ENCODE measurements around the gene CRB1.

GRCh38 chr1:197330213-197330612, 62.2 kb downstream of the CRB1 start:
- TF ChIP-seq, protein P1, sequence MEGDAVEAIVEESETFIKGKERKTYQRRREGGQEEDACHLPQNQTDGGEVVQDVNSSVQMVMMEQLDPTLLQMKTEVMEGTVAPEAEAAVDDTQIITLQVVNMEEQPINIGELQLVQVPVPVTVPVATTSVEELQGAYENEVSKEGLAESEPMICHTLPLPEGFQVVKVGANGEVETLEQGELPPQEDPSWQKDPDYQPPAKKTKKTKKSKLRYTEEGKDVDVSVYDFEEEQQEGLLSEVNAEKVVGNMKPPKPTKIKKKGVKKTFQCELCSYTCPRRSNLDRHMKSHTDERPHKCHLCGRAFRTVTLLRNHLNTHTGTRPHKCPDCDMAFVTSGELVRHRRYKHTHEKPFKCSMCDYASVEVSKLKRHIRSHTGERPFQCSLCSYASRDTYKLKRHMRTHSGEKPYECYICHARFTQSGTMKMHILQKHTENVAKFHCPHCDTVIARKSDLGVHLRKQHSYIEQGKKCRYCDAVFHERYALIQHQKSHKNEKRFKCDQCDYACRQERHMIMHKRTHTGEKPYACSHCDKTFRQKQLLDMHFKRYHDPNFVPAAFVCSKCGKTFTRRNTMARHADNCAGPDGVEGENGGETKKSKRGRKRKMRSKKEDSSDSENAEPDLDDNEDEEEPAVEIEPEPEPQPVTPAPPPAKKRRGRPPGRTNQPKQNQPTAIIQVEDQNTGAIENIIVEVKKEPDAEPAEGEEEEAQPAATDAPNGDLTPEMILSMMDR (IDR thresholded peaks at IDR 0.05) = no peak
- no peak for TF ChIP-seq POLR2A (IDR thresholded peaks at IDR 0.05)
